GM12892 (cell line): ENCODE data around the gene CDKN1B.

Experiments used
- POLR2A ChIP-seq: IDR thresholded peaks from 2 replicates; pipeline ENCODE4 v1.6.1; 2011; ENCODE audit warnings: low read depth, low read length, control low read depth
- POLR2AphosphoS5 ChIP-seq: IDR thresholded peaks from 2 replicates; pipeline ENCODE4 v1.6.1; 2011; ENCODE audit warnings: low read depth, low read length, control low read depth
- TAF1 ChIP-seq: IDR thresholded peaks from 2 replicates; pipeline ENCODE4 v1.6.1; 2011; ENCODE audit warnings: low read depth, mild to moderate bottlenecking, control low read depth, low read length, borderline replicate concordance

DNA sequence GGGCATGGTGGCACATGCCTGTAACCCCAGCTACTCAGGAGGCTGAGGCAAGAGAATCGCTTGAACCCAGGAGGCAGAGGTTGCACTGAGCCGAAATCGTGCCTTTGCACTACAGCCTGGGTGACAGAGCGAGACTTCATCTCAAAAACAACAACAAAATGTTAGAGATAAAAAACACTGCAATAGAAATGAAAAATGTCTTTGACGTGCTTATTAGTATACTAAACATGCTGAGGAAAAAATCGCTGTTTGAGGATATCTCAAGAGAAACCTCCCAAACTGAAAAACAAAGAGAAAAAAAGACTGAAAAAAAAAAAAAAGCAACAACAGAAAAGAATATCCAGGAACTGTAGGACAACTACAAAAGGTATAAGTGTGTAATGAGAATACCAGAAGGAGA is 53.1 kb downstream of the CDKN1B start:
- TF ChIP-seq POLR2AphosphoS5, result no peak
- no peak for TF ChIP-seq TAF1
- no peak for TF ChIP-seq POLR2A
